Right atrium auricular region (tissue), 2 donors: Measurements from ENCODE around the gene MRPS15. TPM values are rescaled to one million over a fixed set of nuclear protein-coding genes. Genes with fewer than 3 reads are reported as not detected.
A peak's percentile ranks its signal among the peaks of the same experiment; 100 is the strongest.

Experiments
- DNase-seq: peaks from one replicate; pipeline ENCODE4 v3.0.0-alpha.2; 2019; ENCODE audit warnings: low spot score
- H3K27ac ChIP-seq, 2 donors: fragments of 200-600 bp; sonication (generic); 1 replicate in 1 of 2; 2 replicates in 1 of 2; pipeline ENCODE4 v1.5.1; 2016 to 2019
- H3K27me3 ChIP-seq, 2 donors: fragments of 200-600 bp; sonication (generic); one replicate each; pipeline versions ENCODE4 v1.5.1 to v1.6.0; 2017 to 2019
- H3K36me3 ChIP-seq: fragments of 200-600 bp; sonication (generic); one replicate; pipeline ENCODE4 v1.5.1; 2016
- H3K4me1 ChIP-seq, 2 donors: fragments of 200-600 bp; sonication (generic); one replicate each; pipeline versions ENCODE4 v1.5.1 to v1.6.0; 2017 to 2019
- H3K4me3 ChIP-seq, 2 donors: fragments of 200-600 bp; sonication (generic); 1 replicate in 1 of 2; 2 replicates in 1 of 2; pipeline ENCODE4 v1.5.1; 2017 to 2019; ENCODE audit warnings: mild to moderate bottlenecking in 1 of 2, moderate library complexity in 1 of 2
- H3K9me3 ChIP-seq, 2 donors: fragments of 200-600 bp; sonication (generic); one replicate each; pipeline ENCODE4 v1.5.1; 2019
- total RNA-seq, 2 donors: library from RNA; depleted of rRNA; stranded (reverse); fragments of >200 nt; gene quantifications; one replicate each; pipeline ENCODE4 v1.1.0, GENCODE V29; 2016
- TF ChIP-seq, protein P1 (sequence below), 2 donors: fragments of 200-600 bp; sonication (generic); IDR thresholded peaks; one replicate each; pipeline ENCODE4 v1.5.1; 2019; ENCODE audit warnings: antibody characterized with exemption in 2 of 2

Gene MRPS15
- total RNA-seq, 2 donors from 2014 or later: 81.4 to 93.4 TPM

DNA sequence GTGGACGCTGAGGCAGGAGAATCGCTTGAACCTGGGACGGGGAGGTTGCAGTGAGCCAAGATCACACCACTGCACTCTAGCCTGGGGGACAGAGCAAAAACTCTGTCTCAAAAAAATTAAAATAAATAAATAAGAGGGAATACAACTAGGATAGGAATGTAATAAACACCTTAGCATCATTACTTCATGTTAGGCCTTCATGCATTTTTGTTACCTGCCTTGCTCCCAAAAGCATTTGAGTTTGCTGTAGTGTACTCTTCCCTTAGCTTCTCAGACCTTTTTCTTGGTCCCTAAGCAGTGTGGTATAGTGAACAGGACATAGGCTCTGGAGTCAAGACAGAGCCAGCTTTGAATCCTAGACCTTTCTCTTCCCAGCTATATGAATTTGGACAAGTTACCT, 11.1 kb downstream of the MRPS15 start:
- H3K36me3 ChIP-seq: peaks cover 32% of the 10 kb centered on the region
- TF ChIP-seq, protein P1, sequence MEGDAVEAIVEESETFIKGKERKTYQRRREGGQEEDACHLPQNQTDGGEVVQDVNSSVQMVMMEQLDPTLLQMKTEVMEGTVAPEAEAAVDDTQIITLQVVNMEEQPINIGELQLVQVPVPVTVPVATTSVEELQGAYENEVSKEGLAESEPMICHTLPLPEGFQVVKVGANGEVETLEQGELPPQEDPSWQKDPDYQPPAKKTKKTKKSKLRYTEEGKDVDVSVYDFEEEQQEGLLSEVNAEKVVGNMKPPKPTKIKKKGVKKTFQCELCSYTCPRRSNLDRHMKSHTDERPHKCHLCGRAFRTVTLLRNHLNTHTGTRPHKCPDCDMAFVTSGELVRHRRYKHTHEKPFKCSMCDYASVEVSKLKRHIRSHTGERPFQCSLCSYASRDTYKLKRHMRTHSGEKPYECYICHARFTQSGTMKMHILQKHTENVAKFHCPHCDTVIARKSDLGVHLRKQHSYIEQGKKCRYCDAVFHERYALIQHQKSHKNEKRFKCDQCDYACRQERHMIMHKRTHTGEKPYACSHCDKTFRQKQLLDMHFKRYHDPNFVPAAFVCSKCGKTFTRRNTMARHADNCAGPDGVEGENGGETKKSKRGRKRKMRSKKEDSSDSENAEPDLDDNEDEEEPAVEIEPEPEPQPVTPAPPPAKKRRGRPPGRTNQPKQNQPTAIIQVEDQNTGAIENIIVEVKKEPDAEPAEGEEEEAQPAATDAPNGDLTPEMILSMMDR (IDR thresholded peaks at IDR 0.05): no peak

DNA sequence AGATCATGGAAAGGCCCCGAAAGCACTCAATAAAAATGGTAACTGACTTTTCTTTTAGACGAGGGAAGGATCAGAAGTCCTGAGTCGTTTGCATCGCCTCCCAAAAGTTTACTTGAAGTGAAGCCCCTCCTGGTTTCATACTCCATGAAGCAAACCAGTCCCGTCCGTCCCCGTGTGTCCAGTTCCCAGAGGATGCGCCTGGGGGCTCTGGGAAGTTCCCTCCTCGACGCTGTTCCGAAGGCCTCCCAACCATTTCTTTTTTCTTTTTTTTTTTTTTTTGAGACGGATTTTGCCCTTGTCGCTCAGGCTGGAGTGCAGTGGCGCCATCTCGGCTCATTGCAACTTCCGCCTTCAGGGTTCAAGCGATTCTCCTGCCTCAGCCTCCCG, 13.3 kb downstream of the MRPS15 start:
- H3K4me3 ChIP-seq: peak overlapping the region; percentile 52 to 61
- H3K27ac ChIP-seq: peak overlapping the region; percentile 87 to 93
- peaks cover 13% of the 10 kb centered on the region for H3K36me3 ChIP-seq
- DNase-seq: no peak
- H3K9me3 ChIP-seq: no peaks in the 10 kb centered on the region
- no peaks in the 10 kb centered on the region for H3K27me3 ChIP-seq
- peaks cover 0 to 9% of the 10 kb centered on the region in 2 donors for H3K4me1 ChIP-seq
- TF ChIP-seq, protein P1 (IDR thresholded peaks at IDR 0.05): no peak

More for the DNA sequence above, 11.1 kb downstream of the MRPS15 start:
- Histone ChIP-seq H3K9me3 (no peaks in the 10 kb centered on the region), H3K4me3 (no peak overlapping the region), H3K4me1 (peaks cover 0 to 9% of the 10 kb centered on the region in 2 donors), H3K27me3 (no peaks in the 10 kb centered on the region), H3K27ac (no peak overlapping the region)
- no peak for DNase-seq

DNA sequence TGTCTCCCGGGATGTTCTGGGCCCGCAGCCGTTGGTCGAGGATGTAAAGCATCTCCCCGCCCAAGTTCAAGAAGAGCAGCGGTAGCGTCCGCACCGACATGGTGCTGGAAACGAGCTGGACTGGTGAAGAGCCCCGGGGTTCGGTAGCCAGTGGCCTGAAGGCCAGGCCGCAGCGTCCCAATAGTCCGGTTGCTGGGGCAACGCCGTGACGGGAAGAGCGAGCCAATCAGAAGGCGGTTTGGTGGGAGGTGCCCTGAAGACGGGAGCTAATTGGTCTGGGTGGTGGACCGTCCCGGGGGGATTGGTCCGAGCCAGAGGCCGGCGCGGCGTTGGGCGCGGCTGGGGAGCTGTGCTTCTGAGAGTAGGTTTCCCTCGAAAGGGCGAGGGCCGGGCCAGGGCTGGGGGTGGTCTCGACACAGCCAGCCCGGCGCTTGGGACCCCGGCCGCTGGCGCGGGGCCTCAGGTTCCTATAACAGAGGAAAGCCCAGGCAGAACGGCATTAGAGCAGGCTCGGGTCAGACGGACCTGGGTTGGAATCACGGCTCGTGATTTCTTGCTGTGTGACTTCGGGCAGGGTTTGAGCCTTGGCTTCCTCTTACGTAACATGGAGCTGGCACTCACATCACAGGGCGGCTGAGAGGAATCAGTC, 13.8 kb downstream of the MRPS15 start, which contains the start of gene OSCP1:
Gene OSCP1, minus strand, starts transcription at position 182 of the 649 bp plus-strand sequence. Its CDS starts 82 bp downstream, at position 100.
- peak within 1 kb of the TSS; percentile 52 to 61 for H3K4me3 ChIP-seq
- peaks cover 8% of the 10 kb centered on the region for H3K36me3 ChIP-seq
- peak within 1 kb of the TSS; percentile 87 to 93 for H3K27ac ChIP-seq
- H3K9me3 ChIP-seq: no peaks in the 10 kb centered on the region
- peaks cover 0 to 9% of the 10 kb centered on the region in 2 donors for H3K4me1 ChIP-seq
- TF ChIP-seq, protein P1 (IDR thresholded peaks at IDR 0.05): no peak
- peak; percentile 99 for DNase-seq
- H3K27me3 ChIP-seq: no peaks in the 10 kb centered on the region

DNA sequence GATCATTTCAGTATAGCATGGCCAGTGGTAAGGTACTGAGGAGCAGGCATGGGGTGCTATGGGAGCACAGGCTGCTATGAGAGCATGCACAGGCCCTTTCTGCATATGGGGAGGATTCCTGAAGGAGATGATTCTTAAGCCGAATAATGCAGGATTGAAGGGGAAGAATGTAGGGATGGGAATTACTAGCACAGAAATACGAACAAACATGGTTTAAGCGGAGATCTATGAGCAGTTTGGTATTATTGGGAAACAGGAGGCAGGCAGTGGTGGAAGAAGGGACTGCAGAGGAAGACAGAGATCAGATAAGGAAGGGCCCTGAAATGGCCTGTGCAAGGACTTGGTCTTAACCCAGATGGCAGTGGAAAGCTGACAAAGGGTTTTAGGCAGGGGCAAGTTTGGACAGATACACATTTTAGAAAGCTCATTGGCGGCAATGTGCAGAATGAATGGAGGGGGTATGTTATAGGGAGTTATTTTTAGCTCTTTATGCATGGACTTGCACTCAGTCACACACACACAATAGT, 15.6 kb downstream of the MRPS15 start:
- H3K27ac ChIP-seq: no peak overlapping the region
- H3K27me3 ChIP-seq: no peaks in the 10 kb centered on the region
- H3K36me3 ChIP-seq: no peaks in the 10 kb centered on the region
- no peak for DNase-seq
- TF ChIP-seq, protein P1 (IDR thresholded peaks at IDR 0.05): no peak
- peaks cover 0 to 9% of the 10 kb centered on the region in 2 donors for H3K4me1 ChIP-seq
- no peak overlapping the region for H3K4me3 ChIP-seq
- H3K9me3 ChIP-seq: no peaks in the 10 kb centered on the region

DNA sequence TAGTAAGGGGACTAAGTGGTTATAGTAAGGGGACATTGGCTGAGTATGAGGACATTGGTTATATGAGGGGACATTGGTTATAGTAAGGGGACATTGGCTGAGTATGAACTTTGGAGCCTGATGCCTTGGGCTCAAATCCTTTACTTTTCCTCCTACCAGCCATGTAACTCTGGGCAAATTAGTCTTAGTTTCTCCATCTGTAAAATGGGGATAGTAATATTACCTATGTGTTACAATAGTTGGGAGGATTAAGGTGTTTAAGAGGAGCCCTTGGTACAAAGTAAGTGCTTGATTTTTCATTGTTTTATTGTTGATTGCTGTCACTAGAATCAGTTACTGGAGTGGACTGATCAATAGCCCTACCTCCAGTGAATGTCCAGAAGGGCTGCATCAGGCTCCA, 16.7 kb downstream of the MRPS15 start:
- H3K9me3 ChIP-seq: no peaks in the 10 kb centered on the region
- peaks cover 0 to 9% of the 10 kb centered on the region in 2 donors for H3K4me1 ChIP-seq
- H3K36me3 ChIP-seq: no peaks in the 10 kb centered on the region
- H3K4me3 ChIP-seq: no peak overlapping the region
- no peak for DNase-seq
- H3K27me3 ChIP-seq: no peaks in the 10 kb centered on the region
- H3K27ac ChIP-seq: no peak overlapping the region
- TF ChIP-seq, protein P1 (IDR thresholded peaks at IDR 0.05): no peak
